Gastrocnemius medialis (tissue), 4 donors: ENCODE data around the gene FHOD1. TPM values are rescaled to one million over a fixed set of nuclear protein-coding genes. Genes with fewer than 3 reads are reported as not detected.

ENCODE experiments used
- ATAC-seq, 2 donors: fragments of 150-250 bp; one replicate each; pipeline ENCODE4 v1.9.1; 2016
- DNase-seq, 2 donors: peaks; one replicate each; pipeline ENCODE4 v3.0.0-alpha.2; 2019
- H3K27ac ChIP-seq, 4 donors: fragments of 200-600 bp; sonication (generic); 1 replicate in 1 of 4; 2 replicates in 3 of 4; pipeline ENCODE4 v1.5.1; 2016 to 2018; ENCODE audit warnings: mild to moderate bottlenecking in 2 of 4, moderate library complexity in 1 of 4
- H3K27me3 ChIP-seq, 3 donors: fragments of 200-600 bp; sonication (generic) in 2 of 3; 1 replicate in 1 of 3; 2 replicates in 2 of 3; pipeline versions ENCODE4 v1.5.1 to v1.6.0; 2016 to 2019; ENCODE audit warnings: mild to moderate bottlenecking in 1 of 3, moderate library complexity in 1 of 3
- H3K36me3 ChIP-seq, 2 donors: fragments of 200-600 bp; sonication (generic) in 1 of 2; one replicate each; pipeline ENCODE4 v1.5.1; 2017 to 2018
- H3K4me1 ChIP-seq, 2 donors: fragments of 200-600 bp; sonication (generic) in 1 of 2; one replicate each; pipeline ENCODE4 v1.5.1; 2016 to 2017; ENCODE audit warnings: mild to moderate bottlenecking in 2 of 2
- H3K4me3 ChIP-seq, 4 donors: fragments of 200-600 bp; sonication (generic) in 3 of 4; 1 replicate in 1 of 4; 2 replicates in 3 of 4; pipeline ENCODE4 v1.5.1; 2016 to 2019; ENCODE audit warnings: mild to moderate bottlenecking in 2 of 4
- H3K9me3 ChIP-seq, 3 donors: fragments of 200-600 bp; sonication (generic) in 2 of 3; 1 replicate in 1 of 3; 2 replicates in 2 of 3; pipeline ENCODE4 v1.5.1; 2016 to 2019
- POLR2A ChIP-seq, 2 donors: fragments of 450-650 bp; IDR thresholded peaks; one replicate each; pipeline ENCODE4 v1.6.1; 2017; ENCODE audit warnings: antibody characterized with exemption in 2 of 2, mild to moderate bottlenecking in 2 of 2, moderate library complexity in 2 of 2
- in situ Hi-C, 4 donors: fragments of 200-750 bp; cut with MboI; loops; one replicate each; pipeline versions ENCODE4 v1.15.0 to v1.8.0; 2017; ENCODE audit warnings: low sequenced_read_pairs in 4 of 4
- intact Hi-C: fragments of 100-400 bp; cut with DNase I; formaldehyde crosslinking; loops from one replicate; pipeline ENCODE4 v1.15.1; 2023; ENCODE audit warnings: low total_unique reads
- total RNA-seq, 4 donors: library from RNA; depleted of rRNA; stranded (reverse); fragments of >200 nt; gene quantifications; one replicate each; pipeline versions ENCODE4 v1.1.0 to v1.2.3, GENCODE V29; 2016
- TF ChIP-seq, protein P1 (sequence below), 5 experiments: fragments of 450-650 bp in 3 of 5; fragments of 200-600 bp in 2 of 5; sonication (generic) in 2 of 5; IDR thresholded peaks in 4 of 5; conservative IDR thresholded peaks in 1 of 5; 1 replicate in 4 of 5; 2 replicates in 1 of 5; pipeline ENCODE4 v1.5.1; 2016 to 2019; ENCODE audit warnings: antibody characterized with exemption in 5 of 5, mild to moderate bottlenecking in 3 of 5, moderate library complexity in 3 of 5

FHOD1 gene
- total RNA-seq, 4 donors from 2014 or later, result 26.3 to 65.3 (median 52.4) TPM

DNA sequence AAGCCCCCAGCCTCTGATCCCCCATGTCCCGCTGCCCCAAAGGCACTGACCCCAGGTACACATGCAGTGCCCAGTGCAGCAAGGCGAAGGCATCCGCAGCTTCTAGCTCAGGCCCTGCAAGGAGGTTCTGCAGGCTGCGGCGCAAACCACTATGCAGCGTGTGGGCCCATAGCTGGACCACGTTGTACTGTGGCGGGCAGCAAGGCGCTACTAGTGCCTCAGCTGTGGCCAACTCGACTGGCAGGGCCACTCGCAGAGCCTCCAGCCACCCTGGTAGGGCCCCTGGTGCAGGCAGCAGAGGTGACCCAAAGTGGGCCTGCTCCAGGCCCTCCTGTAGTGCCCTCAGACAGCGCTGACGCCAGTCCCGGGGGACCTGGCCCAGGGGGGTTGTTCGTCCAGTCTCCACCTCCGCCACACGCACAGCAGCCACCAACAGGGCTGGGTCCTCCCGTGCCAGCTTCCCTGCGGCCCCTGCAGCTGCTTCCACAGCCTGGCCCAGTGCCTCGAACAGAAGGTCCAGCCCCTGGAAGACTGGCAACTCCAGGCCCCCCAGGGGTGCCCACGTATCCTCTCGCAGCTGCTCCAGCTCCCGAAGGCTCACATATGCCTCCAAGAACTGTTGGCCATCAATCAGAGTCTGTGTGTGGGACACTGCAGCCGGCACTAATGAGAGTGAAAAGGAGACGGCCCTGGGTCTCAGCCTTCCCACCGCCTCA, 59.9 kb downstream of the FHOD1 start:
- no peak for ATAC-seq
- Histone ChIP-seq H3K4me3 (no peak overlapping the region), H3K4me1 (peaks cover 22 to 41% of the 10 kb centered on the region in 2 donors), H3K27me3 (no peaks in the 10 kb centered on the region), H3K36me3 (no peaks in the 10 kb centered on the region), H3K9me3 (no peaks in the 10 kb centered on the region), H3K27ac (no peak overlapping the region)
- intact Hi-C loops (no loop called here), in situ Hi-C loops (no loop called here)
- TF ChIP-seq, protein P1, sequence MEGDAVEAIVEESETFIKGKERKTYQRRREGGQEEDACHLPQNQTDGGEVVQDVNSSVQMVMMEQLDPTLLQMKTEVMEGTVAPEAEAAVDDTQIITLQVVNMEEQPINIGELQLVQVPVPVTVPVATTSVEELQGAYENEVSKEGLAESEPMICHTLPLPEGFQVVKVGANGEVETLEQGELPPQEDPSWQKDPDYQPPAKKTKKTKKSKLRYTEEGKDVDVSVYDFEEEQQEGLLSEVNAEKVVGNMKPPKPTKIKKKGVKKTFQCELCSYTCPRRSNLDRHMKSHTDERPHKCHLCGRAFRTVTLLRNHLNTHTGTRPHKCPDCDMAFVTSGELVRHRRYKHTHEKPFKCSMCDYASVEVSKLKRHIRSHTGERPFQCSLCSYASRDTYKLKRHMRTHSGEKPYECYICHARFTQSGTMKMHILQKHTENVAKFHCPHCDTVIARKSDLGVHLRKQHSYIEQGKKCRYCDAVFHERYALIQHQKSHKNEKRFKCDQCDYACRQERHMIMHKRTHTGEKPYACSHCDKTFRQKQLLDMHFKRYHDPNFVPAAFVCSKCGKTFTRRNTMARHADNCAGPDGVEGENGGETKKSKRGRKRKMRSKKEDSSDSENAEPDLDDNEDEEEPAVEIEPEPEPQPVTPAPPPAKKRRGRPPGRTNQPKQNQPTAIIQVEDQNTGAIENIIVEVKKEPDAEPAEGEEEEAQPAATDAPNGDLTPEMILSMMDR (IDR thresholded peaks at IDR 0.05 in 4 of 5, conservative IDR thresholded peaks at IDR 0.05 in 1 of 5), result no peak
- TF ChIP-seq POLR2A (IDR thresholded peaks at IDR 0.05), result no peak
- no peak for DNase-seq

DNA sequence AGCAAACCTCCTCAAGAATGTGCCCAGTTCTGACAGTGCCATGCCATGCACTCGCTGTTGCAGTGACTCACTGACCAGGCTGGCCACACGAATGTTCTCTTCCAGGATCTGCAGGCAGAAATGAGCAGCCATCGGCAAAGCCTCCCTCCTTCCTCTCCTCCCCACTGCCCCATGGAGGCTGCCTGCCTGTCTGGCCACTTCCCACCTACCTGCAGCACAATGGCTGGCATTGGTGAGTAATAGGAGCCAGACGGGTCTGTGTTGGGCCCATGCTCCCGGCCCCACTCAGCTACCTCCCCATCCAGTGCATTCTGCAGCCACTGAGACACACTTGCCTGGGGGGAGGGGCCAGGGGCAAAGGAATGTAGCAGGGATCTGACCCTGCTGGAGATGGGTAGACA, 60.7 kb downstream of the FHOD1 start:
- DNase-seq, result no peak
- no peaks in the 10 kb centered on the region for H3K27me3 ChIP-seq
- no peaks in the 10 kb centered on the region for H3K9me3 ChIP-seq
- in situ Hi-C loops (no loop called here), intact Hi-C loops (no loop called here)
- TF ChIP-seq, protein P1 (IDR thresholded peaks at IDR 0.05 in 4 of 5, conservative IDR thresholded peaks at IDR 0.05 in 1 of 5), result no peak
- no peak for TF ChIP-seq POLR2A (IDR thresholded peaks at IDR 0.05)
- peaks cover 20 to 41% of the 10 kb centered on the region in 2 donors for H3K4me1 ChIP-seq
- no peak for ATAC-seq
- H3K36me3 ChIP-seq, result no peaks in the 10 kb centered on the region
- no peak overlapping the region for H3K4me3 ChIP-seq
- H3K27ac ChIP-seq, result no peak overlapping the region

DNA sequence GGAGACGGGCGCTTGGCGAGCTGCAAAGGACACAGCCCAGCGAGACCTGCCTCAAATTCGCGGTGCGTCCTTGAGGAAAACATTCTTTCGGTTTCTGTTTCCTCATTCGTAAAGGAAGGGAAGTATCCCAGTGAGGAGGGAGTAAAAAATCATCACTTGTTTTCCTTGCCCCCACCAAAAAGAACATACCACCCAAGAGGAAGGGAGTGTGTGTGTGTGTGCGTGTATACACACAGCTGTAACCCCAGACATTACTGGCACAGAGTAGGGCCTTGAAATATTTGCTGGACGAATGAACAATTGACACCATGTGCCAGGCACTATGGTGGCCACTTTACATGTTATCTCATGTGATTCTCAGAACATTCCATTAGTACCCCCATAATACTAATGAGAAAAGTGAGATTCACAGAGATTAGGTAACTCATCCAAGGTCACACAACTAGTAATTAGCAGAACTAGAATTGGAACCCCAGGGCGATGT, 61.6 kb downstream of the FHOD1 start:
- no peak for DNase-seq
- TF ChIP-seq POLR2A (IDR thresholded peaks at IDR 0.05), result no peak
- TF ChIP-seq, protein P1 (IDR thresholded peaks at IDR 0.05 in 4 of 5, conservative IDR thresholded peaks at IDR 0.05 in 1 of 5), result peak in 2 of 5 experiments; percentile 4 to 7
- in situ Hi-C loops, result no loop called here
- H3K27me3 ChIP-seq, result no peaks in the 10 kb centered on the region
- peak overlapping the region; percentile 3 to 88 (median 67) for H3K4me3 ChIP-seq
- intact Hi-C loops, result loop anchor here (1.0 kb wide), 2 partner anchors 76 to 208 kb away; partner anchors contain the start of gene PHAF1
- H3K36me3 ChIP-seq, result no peaks in the 10 kb centered on the region
- peaks cover 15 to 35% of the 10 kb centered on the region in 2 donors for H3K4me1 ChIP-seq
- ATAC-seq, result no peak
- H3K27ac ChIP-seq, result peak overlapping the region in 2 of 4 donors; percentile 22 to 97
- no peaks in the 10 kb centered on the region for H3K9me3 ChIP-seq

DNA sequence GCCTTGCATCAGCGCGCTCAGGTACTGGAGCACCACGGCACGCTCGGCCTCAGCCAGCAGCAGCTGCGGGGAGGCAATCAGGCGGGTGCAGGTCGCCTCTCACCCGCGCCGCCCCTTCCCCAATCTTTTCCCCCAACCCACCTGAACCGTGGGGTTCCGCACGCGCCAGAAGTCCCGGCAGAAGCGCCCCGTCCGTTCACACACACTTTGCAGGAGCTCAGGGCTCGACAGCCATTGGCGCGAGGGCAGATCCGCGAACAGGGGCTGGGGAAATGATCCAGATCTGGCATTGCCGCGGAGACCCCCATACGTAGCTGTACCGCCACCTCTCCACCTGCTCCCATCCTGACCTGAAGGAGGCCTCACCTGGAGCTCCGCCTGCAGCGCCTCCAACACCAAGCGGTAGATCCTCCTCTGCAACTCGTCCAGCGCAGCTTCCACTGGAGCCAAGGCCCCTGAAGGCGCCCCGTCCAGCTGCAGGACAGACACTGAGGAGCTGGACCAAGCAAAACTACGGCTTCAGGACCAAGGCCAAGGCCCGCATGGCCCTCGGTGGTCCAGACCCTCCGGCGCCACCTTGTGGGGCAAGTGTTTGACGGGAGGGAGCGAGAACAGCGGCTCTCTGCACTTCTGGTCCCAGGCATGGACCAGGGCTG, 62.2 kb downstream of the FHOD1 start:
- peak overlapping the region; percentile 65 to 88 (median 70) for H3K4me3 ChIP-seq

More for the DNA sequence above, 62.2 kb downstream of the FHOD1 start:
- no peaks in the 10 kb centered on the region for H3K27me3 ChIP-seq
- H3K4me1 ChIP-seq, result peaks cover 15 to 31% of the 10 kb centered on the region in 2 donors
- no peaks in the 10 kb centered on the region for H3K36me3 ChIP-seq
- intact Hi-C loops, result loop anchor here (1.0 kb wide), 3 partner anchors 26 to 208 kb away; partner anchors contain the start of genes FBXL8, PHAF1 and TRADD
- in situ Hi-C loops, result no loop called here
- TF ChIP-seq, protein P1 (IDR thresholded peaks at IDR 0.05 in 4 of 5, conservative IDR thresholded peaks at IDR 0.05 in 1 of 5), result peak; percentile 78 to 91 (median 83)
- no peak for TF ChIP-seq POLR2A (IDR thresholded peaks at IDR 0.05)
- ATAC-seq (peak; percentile 44 to 49), DNase-seq (peak; percentile 80 to 89)
- H3K27ac ChIP-seq, result peak overlapping the region; percentile 85 to 97 (median 95)
- H3K9me3 ChIP-seq, result no peaks in the 10 kb centered on the region
